Measurements from ENCODE around the gene ME1.
A peak's percentile ranks its signal among the peaks of the same experiment; 100 is the strongest.
"Not testable (repeated sequence)": the region's sequence is repeated elsewhere in the genome, so short reads cannot be mapped to it uniquely, and the experiment has no call there.

The ME1 gene

DNA sequence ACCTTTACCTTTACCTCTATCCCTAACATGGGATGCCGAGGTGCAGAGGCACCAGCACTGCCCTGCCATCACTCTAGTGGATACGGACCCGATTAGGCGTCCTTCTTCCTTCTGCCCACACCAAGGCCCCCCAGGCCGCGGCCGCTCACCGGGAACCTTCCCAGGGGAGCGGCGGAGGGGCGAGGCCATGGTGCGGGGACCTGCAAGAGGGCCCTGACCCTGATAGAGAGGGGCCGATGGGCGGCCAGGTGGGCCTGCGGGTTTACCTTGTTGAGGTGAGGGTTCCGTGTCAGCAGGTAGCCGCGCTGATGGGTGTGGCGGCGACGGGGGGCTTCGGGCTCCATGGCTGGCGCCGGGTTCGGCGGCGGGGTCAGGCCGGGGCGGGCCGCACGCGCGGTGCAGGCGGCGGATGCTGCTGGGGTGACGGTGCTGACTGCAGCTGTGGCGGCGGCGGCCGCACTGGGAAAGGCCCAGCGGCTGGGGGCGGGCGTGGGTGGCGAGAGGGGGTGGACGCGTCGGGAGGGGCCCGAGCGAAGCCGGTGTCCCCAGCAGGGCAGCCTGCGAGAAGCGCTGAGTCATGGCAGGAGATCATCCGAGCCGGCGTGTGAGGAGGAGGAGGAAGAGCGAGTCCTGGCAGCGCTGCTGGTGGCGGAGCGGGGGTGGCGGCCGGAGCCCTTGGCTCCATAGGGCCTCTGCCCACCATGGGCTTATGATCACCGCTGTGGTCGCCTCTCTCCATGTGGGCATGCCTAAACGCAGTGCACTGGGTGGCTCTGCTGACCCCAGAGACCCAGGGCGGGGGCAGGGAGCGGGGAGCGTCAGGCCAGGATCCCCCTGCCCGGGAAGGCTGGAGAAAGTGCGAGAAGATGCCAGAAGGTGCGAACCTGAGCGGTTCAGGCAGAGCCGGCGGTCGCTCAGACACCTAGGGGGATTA, at the start of gene ME1:
ME1 (minus strand) TSS at position 441 of the 934 bp plus-strand sequence; CDS start at position 344, 97 bp downstream.
- peak; percentile 96 for DNase-seq

DNA sequence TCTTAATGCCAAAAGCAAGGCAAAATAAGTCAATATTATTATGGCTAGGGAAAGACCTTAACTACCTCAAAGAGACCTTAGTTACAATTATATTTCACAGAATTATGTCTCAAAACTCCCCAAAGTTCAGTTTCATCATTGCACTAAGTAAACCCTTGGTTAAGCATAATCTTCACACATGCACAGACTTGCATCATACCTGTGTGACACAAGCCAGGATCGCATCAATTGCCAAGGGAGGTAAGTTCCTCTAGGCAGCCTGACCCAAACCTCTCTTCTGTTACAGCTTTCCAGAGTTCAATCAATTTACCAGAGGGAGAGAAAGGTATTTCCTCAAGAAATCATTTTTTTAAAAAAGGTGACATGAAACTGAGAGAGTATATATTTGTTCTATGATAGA, 49.6 kb upstream of the ME1 start:
- no peak for DNase-seq

DNA sequence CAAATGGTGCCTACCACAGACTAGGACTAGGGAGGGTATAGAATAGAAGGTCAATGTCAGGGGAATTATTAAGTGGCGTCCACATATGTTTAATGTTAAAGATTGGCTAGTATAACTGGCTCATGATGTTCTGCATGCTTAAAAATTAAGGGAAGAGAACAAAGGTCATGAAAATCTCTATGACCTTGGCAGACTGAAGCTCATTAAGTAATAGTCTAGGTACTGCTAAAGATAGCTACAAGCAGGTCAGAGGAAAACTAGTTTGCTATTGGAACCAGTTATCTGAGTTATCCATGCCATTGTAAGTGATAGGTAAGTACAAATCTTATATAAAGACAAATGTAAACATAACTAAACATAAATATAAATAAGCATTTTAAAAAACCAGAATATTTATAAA, 48.5 kb upstream of the ME1 start:
- no peak for DNase-seq

DNA sequence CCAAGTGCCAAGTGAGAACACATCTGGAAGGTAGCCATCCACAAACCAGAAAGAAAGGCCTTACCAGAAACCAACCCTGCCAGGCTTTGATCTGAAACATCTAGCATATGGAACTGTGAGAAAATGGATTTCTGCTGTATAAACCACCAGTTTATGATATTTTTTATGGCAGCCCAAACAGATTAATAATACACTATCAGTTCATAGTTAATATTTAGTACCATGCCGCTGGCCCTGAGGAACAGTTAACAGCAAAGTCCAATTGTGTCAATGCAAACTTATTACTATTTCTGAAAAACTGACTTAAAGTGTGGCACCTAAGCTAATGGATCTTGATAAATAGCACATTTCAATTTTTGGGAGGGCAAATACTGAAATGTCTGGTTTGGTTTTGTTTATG, 46.1 kb upstream of the ME1 start:
- DNase-seq = no peak

DNA sequence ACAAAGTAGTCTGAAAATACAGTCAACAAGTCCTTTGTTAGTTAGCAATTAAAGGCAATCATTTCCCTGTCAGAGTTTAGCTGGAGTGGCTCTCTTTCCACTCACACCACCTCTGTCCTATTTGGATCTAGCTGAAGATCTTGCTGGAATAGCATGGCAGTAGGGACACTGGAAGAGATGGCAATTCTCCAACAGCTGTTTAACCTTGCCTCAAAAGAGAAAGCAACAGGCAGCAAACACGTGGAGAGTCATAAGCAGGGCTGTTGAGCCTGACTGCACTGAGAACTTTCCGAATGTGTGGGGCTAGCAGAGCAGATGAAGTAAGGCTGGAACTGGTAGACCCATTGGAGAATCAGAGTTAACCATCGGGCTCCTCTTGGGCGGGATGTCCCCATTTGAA, 43.5 kb upstream of the ME1 start:
- DNase-seq = no peak

GRCh38 chr6:83472767-83473166, 41.9 kb upstream of the ME1 start:
- DNase-seq = no peak

DNA sequence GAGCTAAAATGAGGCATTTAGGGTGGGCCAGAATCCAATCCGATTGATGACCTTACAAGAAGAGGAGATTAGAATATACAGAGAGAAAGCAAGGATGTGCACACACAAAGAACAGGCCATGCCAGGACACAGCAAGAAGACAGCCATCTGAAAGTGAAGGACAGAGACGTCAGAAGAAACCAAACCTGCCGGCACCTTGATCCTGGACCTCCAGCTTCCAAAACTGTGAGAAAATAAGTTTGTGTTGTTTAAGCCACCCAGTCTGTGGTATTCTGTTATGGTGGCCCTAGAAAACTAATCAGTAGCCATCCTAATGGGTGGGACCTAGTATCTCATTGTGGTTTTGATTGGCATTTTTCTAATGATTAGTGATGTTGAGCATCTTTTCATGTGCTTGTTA, 39.7 kb upstream of the ME1 start:
- DNase-seq = no peak

DNA sequence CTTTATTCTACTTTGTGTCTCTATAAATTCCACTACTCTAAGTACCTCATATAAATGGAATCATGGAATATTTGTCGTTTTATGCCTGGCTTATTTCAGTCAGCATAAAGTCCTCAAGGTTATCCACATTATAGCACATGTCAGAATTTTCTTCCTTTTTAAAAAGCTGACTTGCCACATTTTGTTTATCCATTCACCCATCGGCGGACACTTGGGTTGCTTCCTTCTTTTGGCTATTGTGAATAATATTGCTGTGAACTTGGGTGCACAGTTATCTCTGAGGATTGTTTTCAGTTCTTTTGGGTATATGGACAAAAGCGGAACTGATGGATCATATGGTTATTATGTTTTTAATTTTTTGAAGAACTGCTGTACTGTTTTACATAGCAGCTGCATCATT, 39.1 kb upstream of the ME1 start:
- no peak for DNase-seq

- DNase-seq = no peak
Observed at GRCh38 chr6:83467620-83468036, 36.8 kb upstream of the ME1 start.

DNA sequence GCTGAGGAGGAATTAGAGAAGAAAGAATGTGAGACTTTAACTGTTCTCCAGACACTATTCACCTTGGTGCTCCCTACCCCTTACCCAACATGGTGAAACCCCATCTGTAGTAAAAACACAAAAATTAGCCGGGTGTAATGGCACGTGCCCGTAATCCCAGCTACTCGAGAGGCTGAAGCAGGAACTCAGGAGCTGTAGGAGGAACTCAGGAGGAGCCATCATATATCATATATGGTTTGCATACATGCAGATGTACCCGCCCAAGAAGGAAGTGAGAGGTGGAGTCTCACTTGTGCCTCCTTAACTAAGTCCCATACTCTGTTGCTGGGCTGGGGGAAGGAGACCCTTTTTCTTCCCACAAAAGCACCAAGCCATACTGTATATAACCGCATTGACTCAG, 35.5 kb upstream of the ME1 start:
- DNase-seq = no peak

DNA sequence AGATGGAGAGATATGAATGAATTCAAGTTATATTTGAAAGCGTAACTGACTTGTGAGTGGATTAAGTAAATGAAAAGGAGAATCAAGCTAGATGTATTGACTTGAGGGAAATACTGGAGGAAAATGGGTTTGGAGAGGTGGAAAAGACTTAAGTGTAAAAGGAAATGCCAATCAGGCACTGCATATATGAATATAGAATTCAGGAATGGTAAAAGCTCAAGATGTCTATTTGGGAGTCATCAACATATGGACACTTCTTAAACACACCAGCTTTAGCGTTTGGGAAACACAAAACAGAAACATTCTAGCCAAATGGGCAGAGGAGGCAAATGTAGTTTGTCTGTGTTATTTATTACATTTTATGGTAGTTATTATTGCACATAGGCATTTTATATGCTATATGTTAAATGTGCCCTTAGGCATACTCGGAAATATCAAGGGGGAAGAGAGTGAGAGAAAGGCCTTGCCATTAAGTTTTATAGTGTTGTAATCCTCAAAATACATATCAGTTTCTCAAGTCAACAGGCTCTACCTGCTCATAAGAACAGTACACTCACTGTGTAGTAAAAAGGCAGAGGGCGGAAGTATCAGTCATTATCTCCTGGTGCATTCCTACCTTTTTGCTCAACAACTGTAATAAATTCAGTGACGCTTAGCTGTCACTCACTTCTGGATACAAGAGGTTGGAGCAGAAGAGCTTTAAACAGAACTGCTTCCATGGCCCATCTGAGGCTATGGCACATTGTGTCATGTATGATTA, 33.7 kb upstream of the ME1 start:
- DNase-seq = peak; percentile 59

- no peak for DNase-seq
Observed at GRCh38 chr6:83463886-83464285, 33.0 kb upstream of the ME1 start.

DNA sequence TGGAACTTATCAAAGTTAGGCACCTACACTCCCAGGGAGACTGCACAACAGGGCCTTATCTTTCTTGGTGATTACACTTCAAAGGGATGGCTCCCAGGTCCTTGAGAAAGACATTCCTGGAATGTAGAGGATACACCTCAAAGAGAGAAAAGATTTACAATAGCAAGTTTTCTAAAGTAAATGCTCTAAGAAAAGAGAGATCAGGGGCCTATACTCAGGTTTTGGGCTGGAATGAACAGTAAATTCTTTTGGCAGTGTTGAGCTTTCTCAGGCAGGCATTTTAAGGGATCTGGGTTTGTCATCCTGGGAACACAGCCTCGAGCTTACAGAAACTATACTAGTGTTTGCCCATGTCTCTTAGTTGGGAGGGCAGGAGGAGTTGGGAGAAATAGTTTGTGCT, 31.7 kb upstream of the ME1 start:
- DNase-seq = peak; percentile 81

GRCh38 chr6:83461438-83461837, 30.6 kb upstream of the ME1 start:
- no peak for DNase-seq

DNA sequence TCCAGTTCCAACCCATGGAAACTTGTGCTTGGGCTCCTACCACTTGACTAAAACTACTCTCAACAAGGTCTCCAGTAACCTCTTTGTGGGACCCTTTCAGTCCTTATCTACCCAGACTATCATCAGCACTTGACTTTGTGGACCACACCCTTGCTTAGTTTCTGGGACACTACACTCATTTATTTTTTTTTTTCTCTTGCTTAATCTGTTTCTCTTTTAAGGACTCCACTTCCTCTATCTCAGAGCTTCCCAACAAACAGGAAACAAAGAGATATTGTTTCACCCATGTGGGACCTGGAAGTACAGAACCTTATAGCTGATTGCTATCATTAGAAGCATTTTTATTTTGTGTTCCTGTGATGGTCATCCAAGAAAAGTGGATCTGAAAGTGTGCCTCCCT, 28.8 kb upstream of the ME1 start:
- DNase-seq = no peak

DNA sequence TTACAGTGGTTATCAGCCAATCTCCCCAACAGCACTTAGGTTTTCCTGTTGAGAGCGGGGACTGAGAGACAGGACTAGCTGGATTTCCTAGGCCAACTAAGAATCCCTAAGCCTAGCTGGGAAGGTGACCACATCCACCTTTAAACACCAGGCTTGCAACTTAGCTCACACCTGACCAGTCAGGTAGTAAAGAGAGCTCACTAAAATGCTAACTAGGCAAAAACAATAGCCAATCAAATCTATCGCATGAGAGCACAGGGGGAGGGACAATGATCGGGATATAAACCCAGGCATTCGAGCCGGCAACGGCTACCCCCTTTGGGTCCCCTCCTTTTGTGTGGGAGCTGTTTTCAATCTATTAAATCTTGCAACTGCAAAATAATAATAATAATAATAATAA, 19.2 kb upstream of the ME1 start:
- DNase-seq = not testable (repeated sequence)

- DNase-seq = not testable (repeated sequence)
Observed at GRCh38 chr6:83444086-83444699, 13.3 kb upstream of the ME1 start.

GRCh38 chr6:83443516-83443915, 12.7 kb upstream of the ME1 start:
- DNase-seq = no peak

GRCh38 chr6:83442752-83443151, 11.9 kb upstream of the ME1 start:
- DNase-seq = peak; percentile 56

GRCh38 chr6:83439201-83439600, 8.3 kb upstream of the ME1 start:
- DNase-seq = no peak

GRCh38 chr6:83436674-83437073, 5.8 kb upstream of the ME1 start:
- no peak for DNase-seq

DNA sequence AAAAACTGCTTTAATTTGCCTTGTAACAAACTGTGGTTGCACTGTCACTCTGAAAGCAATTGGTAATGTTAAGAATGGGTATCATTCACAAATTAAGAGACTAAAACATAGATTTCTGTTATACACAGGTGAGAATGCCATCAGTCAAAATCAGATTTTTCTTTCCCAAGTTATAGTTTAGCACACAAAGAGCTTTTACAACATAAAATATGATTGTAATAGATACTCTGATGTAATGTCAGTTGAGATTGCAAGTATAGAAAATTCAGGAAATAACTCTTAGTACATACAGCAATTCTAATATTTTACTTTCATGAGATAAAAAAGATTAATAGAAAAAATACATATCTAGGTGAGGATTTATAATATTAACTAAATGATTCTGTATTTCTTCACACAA, 2.3 kb upstream of the ME1 start:
- no peak for DNase-seq

GRCh38 chr6:83432636-83433035, 1.8 kb upstream of the ME1 start:
- DNase-seq = no peak
